Ovary (tissue), 9 donors: ENCODE data around the gene PLEKHF1. TPM values are rescaled to one million over a fixed set of nuclear protein-coding genes. Genes with fewer than 3 reads are reported as not detected.

Experiments used
- DNase-seq, 5 donors: peaks; one replicate each; pipeline ENCODE4 v3.0.0-alpha.2; 2019 to 2020
- H3K27ac ChIP-seq, 2 donors: fragments of 200-600 bp; one replicate each; pipeline versions ENCODE4 v1.5.1 to v1.8.0; 2019 to 2022
- H3K27me3 ChIP-seq: fragments of 200-600 bp; one replicate; pipeline ENCODE4 v1.8.0; 2022
- H3K36me3 ChIP-seq: fragments of 200-600 bp; sonication (generic); one replicate; pipeline ENCODE4 v1.5.1; 2019
- H3K4me1 ChIP-seq: one replicate; pipeline ENCODE4 v1.8.1; 2013; ENCODE audit warnings: mild to moderate bottlenecking, moderate library complexity; ENCODE audit not compliant: insufficient read depth
- H3K4me3 ChIP-seq: fragments of 200-600 bp; sonication (generic); one replicate; pipeline ENCODE4 v1.5.1; 2017
- H3K9me3 ChIP-seq, 2 donors: fragments of 200-600 bp in 1 of 2; sonication (generic) in 1 of 2; one replicate each; pipeline versions ENCODE4 v1.5.1 to v1.8.1; 2013 to 2019; ENCODE audit warnings: mild to moderate bottlenecking in 1 of 2, moderate library complexity in 1 of 2
- CTCF ChIP-seq, 3 donors: fragments of 450-650 bp in 2 of 3; fragments of 200-600 bp in 1 of 3; IDR thresholded peaks; one replicate each; pipeline versions ENCODE4 v1.5.1 to v1.8.0; 2016 to 2022; ENCODE audit warnings: antibody characterized with exemption in 3 of 3, mild to moderate bottlenecking in 1 of 3
- EP300 ChIP-seq: sonication (generic); formaldehyde crosslinking; IDR thresholded peaks from one replicate; pipeline ENCODE4 v1.6.1; 2017; ENCODE audit warnings: antibody characterized with exemption
- POLR2A ChIP-seq: fragments of 450-650 bp; IDR thresholded peaks from one replicate; pipeline ENCODE4 v1.6.1; 2017; ENCODE audit warnings: antibody characterized with exemption, mild to moderate bottlenecking, moderate library complexity
- WGBS, 3 donors: extraction: QIAGEN DNeasy Blood & Tissue Kit in 1 of 3; methylation state at CpG; one replicate each; pipeline versions ENCODE4 v1.1.5 to v1.1.7; 2013 to 2017; 5-methylcytosine and 5-hydroxymethylcytosine counted together
- intact Hi-C, 4 donors: fragments of 100-400 bp; cut with DNase I; formaldehyde crosslinking; loops; one replicate each; pipeline versions ENCODE4 v1.11.0 to v1.15.1; 2022 to 2023
- polyA plus RNA-seq, 2 donors: library from polyadenylated mRNA; stranded (reverse); fragments of 200-250 nt in 1 of 2; fragments of 350-450 nt in 1 of 2; fragmentation: Illumina TruSeq in 1 of 2; extraction: RNeasy Lipid Tissue Mini Kit (QIAGEN cat#74804) in 1 of 2; gene quantifications; one replicate each; pipeline ENCODE4 v1.2.3, GENCODE V29; 2013 to 2014
- total RNA-seq, 7 donors: library from RNA; depleted of rRNA in 2 of 7; stranded (reverse); fragments of >200 nt in 2 of 7; fragmentation: NEBNext Ultra II Directional in 3 of 7; extraction: Animal tissue kit (Norgen Biotek cat#: 25700) in 3 of 7; gene quantifications; one replicate each; pipeline versions ENCODE4 v1.1.0 to v1.2.4, GENCODE V29; 2016 to 2023
- donor health status: DM: no; HTN: no; CAD: no; lungs with moderate emphysema.
- donor health status: DM: no; HTN: no; CAD: no.
- donor health status: Bipolar disorder and iron deficiency.
- donor health status: DM: yes; HTN: yes; CAD: no.
- donor health status: DM: no; HTN: no; CAD: no.
- donor health status: DM: yes; HTN: yes; CAD: no.

Gene PLEKHF1
- total and polyA plus RNA-seq, 9 donors, result 0.92 to 19.1 (median 13.7) TPM

- Histone ChIP-seq H3K27me3 (no peaks in the 10 kb centered on the region), H3K27ac (no peak overlapping the region), H3K4me1 (no peaks in the 10 kb centered on the region), H3K4me3 (no peak overlapping the region), H3K9me3 (no peaks in the 10 kb centered on the region), H3K36me3 (no peaks in the 10 kb centered on the region)
- 79 to 83% (median 80%) methylated on average over 7 of the region's 7 CpGs for WGBS, 3 donors
- DNase-seq, result no peak
- TF ChIP-seq POLR2A (no peak), CTCF (IDR thresholded peaks at IDR 0.05) (no peak), EP300 (no peak)
- intact Hi-C loops, result no loop called here
Measured at GRCh38 chr19:29651622-29652394, 13.5 kb upstream of the PLEKHF1 start.

GRCh38 chr19:29653398-29653797 is 11.9 kb upstream of the PLEKHF1 start:
- TF ChIP-seq POLR2A (no peak), CTCF (IDR thresholded peaks at IDR 0.05) (no peak), EP300 (no peak)
- Histone ChIP-seq H3K36me3 (no peaks in the 10 kb centered on the region), H3K4me1 (no peaks in the 10 kb centered on the region), H3K27ac (no peak overlapping the region), H3K27me3 (no peaks in the 10 kb centered on the region), H3K9me3 (no peaks in the 10 kb centered on the region), H3K4me3 (no peak overlapping the region)
- intact Hi-C loops, result no loop called here
- 88 to 91% (median 91%) methylated on average over 5 of the region's 5 CpGs for WGBS, 3 donors
- DNase-seq, result no peak

- Histone ChIP-seq H3K4me3 (no peak overlapping the region), H3K9me3 (no peaks in the 10 kb centered on the region), H3K36me3 (no peaks in the 10 kb centered on the region), H3K4me1 (peaks cover 2% of the 10 kb centered on the region), H3K27ac (no peak overlapping the region), H3K27me3 (no peaks in the 10 kb centered on the region)
- TF ChIP-seq EP300 (no peak), POLR2A (no peak), CTCF (IDR thresholded peaks at IDR 0.05) (no peak)
- intact Hi-C loops, result no loop called here
- WGBS, 3 donors, result 65 to 69% (median 68%) methylated on average over 4 of the region's 4 CpGs
- no peak for DNase-seq
Measured at GRCh38 chr19:29655648-29656335, 9.5 kb upstream of the PLEKHF1 start.

GRCh38 chr19:29658221-29658991 is 6.9 kb upstream of the PLEKHF1 start:
- peaks cover 10% of the 10 kb centered on the region for H3K4me1 ChIP-seq
- no peak for DNase-seq
- H3K4me3 ChIP-seq, result no peak overlapping the region
- intact Hi-C loops, result no loop called here
- H3K36me3 ChIP-seq, result no peaks in the 10 kb centered on the region
- no peaks in the 10 kb centered on the region for H3K27me3 ChIP-seq
- TF ChIP-seq CTCF (IDR thresholded peaks at IDR 0.05), result no peak
- no peak for TF ChIP-seq POLR2A
- TF ChIP-seq EP300, result no peak
- no peaks in the 10 kb centered on the region for H3K9me3 ChIP-seq
- 73 to 80% (median 73%) methylated on average over 5 of the region's 5 CpGs for WGBS, 3 donors
- H3K27ac ChIP-seq, result no peak overlapping the region
